Fibroblast of pulmonary artery (primary cell): ENCODE data around the gene MYO1A.

Experiments used
- DNase-seq: peaks from one replicate; pipeline ENCODE4 v3.0.0-alpha.2; 2010; ENCODE audit warnings: low read depth
- H3K4me3 ChIP-seq: replicated peaks from 2 replicates; pipeline ENCODE4 v1.5.1; 2011; ENCODE audit warnings: low read depth, mild to moderate bottlenecking, control low read depth, low read length, moderate library complexity
- CTCF ChIP-seq: IDR thresholded peaks from 2 replicates; pipeline ENCODE4 v1.5.1; 2011; ENCODE audit warnings: mild to moderate bottlenecking, control low read depth, low read length, inconsistent platforms; ENCODE audit errors: missing control alignments

MYO1A gene

GRCh38 chr12:57049890-57050289, at the start of gene MYO1A:
MYO1A (minus strand) TSS chr12:57050129; CDS start chr12:57048323, 1,806 bp downstream.
- TF ChIP-seq CTCF: no peak
- peak; percentile 13 for DNase-seq
- H3K4me3 ChIP-seq: no peak within 1 kb of the TSS

- no peak overlapping the region for H3K4me3 ChIP-seq
- DNase-seq: no peak
- no peak for TF ChIP-seq CTCF
Measured at GRCh38 chr12:57099047-57099714, 49.3 kb upstream of the MYO1A start.

GRCh38 chr12:57098546-57098945, 48.6 kb upstream of the MYO1A start:
- no peak for TF ChIP-seq CTCF
- no peak for DNase-seq
- no peak overlapping the region for H3K4me3 ChIP-seq

- no peak for TF ChIP-seq CTCF
- H3K4me3 ChIP-seq: no peak overlapping the region
- DNase-seq: no peak
Measured at GRCh38 chr12:57097554-57097835, 47.6 kb upstream of the MYO1A start.

- H3K4me3 ChIP-seq: no peak overlapping the region
- no peak for DNase-seq
- no peak for TF ChIP-seq CTCF
Measured at GRCh38 chr12:57096748-57097553, 47.0 kb upstream of the MYO1A start.

- H3K4me3 ChIP-seq: no peak overlapping the region
- DNase-seq: no peak
- TF ChIP-seq CTCF: no peak
Measured at GRCh38 chr12:57096099-57096572, 46.2 kb upstream of the MYO1A start.

GRCh38 chr12:57095440-57095839, 45.5 kb upstream of the MYO1A start:
- TF ChIP-seq CTCF: no peak
- H3K4me3 ChIP-seq: no peak overlapping the region
- no peak for DNase-seq
